Measurements from ENCODE around the gene PAFAH1B2.

Gene PAFAH1B2

DNA sequence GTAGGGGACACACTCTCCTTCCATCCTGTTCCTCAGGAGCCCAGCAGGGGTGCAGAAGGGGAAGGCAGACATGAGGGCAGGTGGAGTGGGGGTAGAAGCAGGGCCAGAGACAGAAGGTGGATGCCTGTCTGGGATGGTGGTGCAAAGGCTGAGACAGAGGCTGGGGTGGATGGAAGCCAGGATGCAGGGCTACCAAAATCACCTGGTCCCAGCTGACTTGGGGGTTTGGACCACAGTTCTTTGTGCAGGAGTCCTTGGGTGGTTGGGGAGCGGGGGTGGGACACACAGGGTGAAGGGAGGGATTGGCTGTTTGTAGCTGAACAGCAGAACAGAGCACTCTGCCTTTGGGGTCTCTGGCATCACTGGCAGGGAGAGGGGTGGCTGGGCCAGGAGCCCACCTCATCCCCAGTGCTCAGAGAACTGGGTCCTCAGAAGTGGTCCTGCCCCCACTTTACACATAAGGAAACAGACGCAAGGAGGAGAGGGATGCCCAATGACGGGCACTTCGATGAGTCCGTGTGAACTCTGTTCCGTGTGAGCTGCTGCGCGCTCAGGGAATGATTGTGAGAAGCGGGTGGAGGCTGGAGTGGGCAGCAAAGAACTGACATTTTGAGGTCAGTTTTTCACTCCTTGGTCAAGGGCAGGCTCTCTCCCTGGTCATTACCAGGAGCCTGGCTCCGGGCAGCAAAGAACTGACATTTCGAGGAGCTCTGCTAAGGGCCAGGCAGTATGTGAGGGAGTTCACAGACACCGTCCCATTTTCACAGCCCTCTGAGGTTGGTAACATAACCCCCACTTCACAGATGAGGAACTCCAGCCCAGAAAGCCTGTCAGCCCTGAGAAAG lies 56.9 kb downstream of the PAFAH1B2 start:
- H3K4me3 ChIP-seq (ENCODE audit: low read depth, low read length) = no peak overlapping the region
- TF ChIP-seq, protein P1, sequence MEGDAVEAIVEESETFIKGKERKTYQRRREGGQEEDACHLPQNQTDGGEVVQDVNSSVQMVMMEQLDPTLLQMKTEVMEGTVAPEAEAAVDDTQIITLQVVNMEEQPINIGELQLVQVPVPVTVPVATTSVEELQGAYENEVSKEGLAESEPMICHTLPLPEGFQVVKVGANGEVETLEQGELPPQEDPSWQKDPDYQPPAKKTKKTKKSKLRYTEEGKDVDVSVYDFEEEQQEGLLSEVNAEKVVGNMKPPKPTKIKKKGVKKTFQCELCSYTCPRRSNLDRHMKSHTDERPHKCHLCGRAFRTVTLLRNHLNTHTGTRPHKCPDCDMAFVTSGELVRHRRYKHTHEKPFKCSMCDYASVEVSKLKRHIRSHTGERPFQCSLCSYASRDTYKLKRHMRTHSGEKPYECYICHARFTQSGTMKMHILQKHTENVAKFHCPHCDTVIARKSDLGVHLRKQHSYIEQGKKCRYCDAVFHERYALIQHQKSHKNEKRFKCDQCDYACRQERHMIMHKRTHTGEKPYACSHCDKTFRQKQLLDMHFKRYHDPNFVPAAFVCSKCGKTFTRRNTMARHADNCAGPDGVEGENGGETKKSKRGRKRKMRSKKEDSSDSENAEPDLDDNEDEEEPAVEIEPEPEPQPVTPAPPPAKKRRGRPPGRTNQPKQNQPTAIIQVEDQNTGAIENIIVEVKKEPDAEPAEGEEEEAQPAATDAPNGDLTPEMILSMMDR (IDR thresholded peaks at IDR 0.05; ENCODE audit: low read depth, low read length) = no peak
- no peak for DNase-seq

GRCh38 chr11:117201658-117202305 lies 57.7 kb downstream of the PAFAH1B2 start:
- TF ChIP-seq, protein P1 (IDR thresholded peaks at IDR 0.05; ENCODE audit: low read depth, low read length) = no peak
- Histone ChIP-seq H3K27me3 (ENCODE audit: insufficient read depth, low read depth, severe bottlenecking) (no peaks in the 10 kb centered on the region), H3K4me3 (ENCODE audit: low read depth, low read length) (no peak overlapping the region), H3K9me3 (ENCODE audit: severe bottlenecking) (no peaks in the 10 kb centered on the region), H3K27ac (no peak overlapping the region), H3K36me3 (peaks cover 9% of the 10 kb centered on the region)
- no peak for DNase-seq

More for the DNA sequence above, 56.9 kb downstream of the PAFAH1B2 start:
- Histone ChIP-seq H3K27me3 (ENCODE audit: insufficient read depth, low read depth, severe bottlenecking) (no peaks in the 10 kb centered on the region), H3K36me3 (peaks cover 9% of the 10 kb centered on the region), H3K27ac (no peak overlapping the region), H3K9me3 (ENCODE audit: severe bottlenecking) (no peaks in the 10 kb centered on the region)

DNA sequence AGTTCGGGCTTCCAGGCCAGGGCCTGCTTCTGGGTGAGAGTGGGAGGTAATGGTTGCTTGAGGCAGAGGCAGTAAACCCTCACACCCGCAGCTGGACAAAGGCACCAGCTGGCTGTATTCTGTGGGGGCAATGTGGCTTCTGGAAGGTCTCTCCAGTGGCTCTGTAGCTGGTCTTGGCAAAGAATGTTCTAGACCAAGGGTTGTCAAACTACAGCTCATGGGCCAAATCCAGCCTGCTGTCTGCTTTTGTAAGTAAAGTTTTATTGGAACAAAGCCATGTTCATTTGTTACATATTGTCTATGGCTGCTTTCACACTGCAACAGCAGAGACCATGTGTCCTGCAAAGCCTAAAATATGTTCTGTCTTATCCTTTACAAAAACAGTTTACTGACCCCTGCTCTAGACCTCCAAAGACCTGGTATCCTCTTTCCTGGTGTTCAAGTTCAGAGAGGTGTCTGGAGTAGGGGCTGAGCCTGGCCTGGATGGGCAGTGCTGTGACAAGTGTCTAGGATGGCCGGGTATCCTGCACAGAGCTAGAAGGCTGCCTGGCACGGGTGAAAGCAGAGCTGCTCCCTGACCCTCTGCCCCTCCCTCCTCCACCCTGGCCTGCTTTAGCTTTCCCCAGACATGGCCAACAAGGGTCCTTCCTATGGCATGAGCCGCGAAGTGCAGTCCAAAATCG lies 58.4 kb downstream of the PAFAH1B2 start:
- DNase-seq = no peak
- Histone ChIP-seq H3K27me3 (ENCODE audit: insufficient read depth, low read depth, severe bottlenecking) (no peaks in the 10 kb centered on the region), H3K27ac (no peak overlapping the region), H3K36me3 (peaks cover 9% of the 10 kb centered on the region), H3K4me3 (ENCODE audit: low read depth, low read length) (no peak overlapping the region), H3K9me3 (ENCODE audit: severe bottlenecking) (no peaks in the 10 kb centered on the region)
- TF ChIP-seq, protein P1 (IDR thresholded peaks at IDR 0.05; ENCODE audit: low read depth, low read length) = no peak

- no peak overlapping the region for H3K4me3 ChIP-seq (ENCODE audit: low read depth, low read length)
- TF ChIP-seq, protein P1 (IDR thresholded peaks at IDR 0.05; ENCODE audit: low read depth, low read length) = no peak
- peaks cover 9% of the 10 kb centered on the region for H3K36me3 ChIP-seq
- H3K27me3 ChIP-seq (ENCODE audit: insufficient read depth, low read depth, severe bottlenecking) = no peaks in the 10 kb centered on the region
- no peaks in the 10 kb centered on the region for H3K9me3 ChIP-seq (ENCODE audit: severe bottlenecking)
- no peak overlapping the region for H3K27ac ChIP-seq
- no peak for DNase-seq
Observed at GRCh38 chr11:117203069-117203407, 59.0 kb downstream of the PAFAH1B2 start.

GRCh38 chr11:117204283-117205080 lies 60.4 kb downstream of the PAFAH1B2 start:
- Histone ChIP-seq H3K27me3 (ENCODE audit: insufficient read depth, low read depth, severe bottlenecking) (no peaks in the 10 kb centered on the region), H3K9me3 (ENCODE audit: severe bottlenecking) (no peaks in the 10 kb centered on the region), H3K4me3 (ENCODE audit: low read depth, low read length) (no peak overlapping the region), H3K36me3 (peaks cover 9% of the 10 kb centered on the region), H3K27ac (no peak overlapping the region)
- TF ChIP-seq, protein P1 (IDR thresholded peaks at IDR 0.05; ENCODE audit: low read depth, low read length) = no peak
- no peak for DNase-seq
